HCT116 (cell line): Measurements from ENCODE around the gene SMCO4. TPM values are rescaled to one million over a fixed set of nuclear protein-coding genes. Genes with fewer than 3 reads are reported as not detected.

ENCODE experiments used
- ATAC-seq: fragments of 200-7000 bp; cut with Tn5 transposase; 2 replicates; pipeline ENCODE4 v1.9.1; 2020; ENCODE audit warnings: mild to moderate bottlenecking, moderate library complexity
- BruUV-seq: library from RNA; stranded (reverse); fragments of 400-500 nt; replicated peaks from 2 replicates; lab custom pipeline; 2021; lab: Mats Ljungman, UMichigan
- CTCF ChIA-PET: fragments of 300-600 bp; sonication (Branson Sonifier 250); formaldehyde crosslinking; loops from one replicate; lab custom pipeline; 2021; ENCODE audit warnings: antibody characterized with exemption; lab: Charles Lee
- POLR2A ChIA-PET: fragments of 300-600, 350-600 bp; sonication (Branson Sonifier 250); formaldehyde crosslinking; loops from one replicate; lab custom pipeline; 2021; ENCODE audit warnings: antibody characterized with exemption; lab: Charles Lee
- RAD21 ChIA-PET, 2 experiments: fragments of 300-600 bp; sonication (Branson Sonifier 250); formaldehyde crosslinking; loops; one replicate each; lab custom pipeline; 2023; ENCODE audit warnings: low total read pairs in 2 of 2; ENCODE audit not compliant: uncharacterized antibody in 2 of 2, unreplicated experiment in 2 of 2, low non-redundant PET in 1 of 2; lab: Charles Lee
- DNase-seq: peaks from one replicate; pipeline ENCODE4 v3.0.0-alpha.2; 2010; ENCODE audit warnings: low read depth, low spot score
- H2AFZ ChIP-seq: fragments of 200-600 bp; shearing (Covaris generic), sonication (generic); 2 replicates; pipeline ENCODE4 v1.6.1; 2017; ENCODE audit warnings: low read depth, mixed run types, mixed read lengths, antibody characterized with exemption, low read length; ENCODE audit not compliant: poor library complexity, severe bottlenecking
- H3K27ac ChIP-seq: 2 replicates; pipeline ENCODE4 v1.5.1; 2012; ENCODE audit warnings: low read depth, low read length
- H3K27me3 ChIP-seq: fragments of 200-600 bp; sonication (generic); 2 replicates; pipeline ENCODE4 v1.6.1; 2016; ENCODE audit warnings: mixed run types, low read length, mixed read lengths; ENCODE audit not compliant: insufficient read depth
- H3K36me3 ChIP-seq, 2 experiments: fragments of 200-500 bp in 1 of 2; fragments of 200-600 bp in 1 of 2; sonication (Bioruptor generic) in 1 of 2; sonication (generic) in 1 of 2; 2 replicates each; pipeline versions ENCODE4 v1.5.1 to v1.6.1; 2014 to 2016; ENCODE audit warnings: low read length in 2 of 2, inconsistent platforms in 1 of 2, mixed read lengths in 1 of 2, mixed run types in 1 of 2; ENCODE audit not compliant: insufficient read depth in 2 of 2, control insufficient read depth in 1 of 2
- H3K4me1 ChIP-seq, 2 experiments: fragments of 200-600 bp in 1 of 2; sonication (generic) in 1 of 2; 2 replicates each; pipeline versions ENCODE4 v1.5.1 to v1.6.1; 2012 to 2017; ENCODE audit warnings: low read length in 2 of 2, inconsistent platforms in 1 of 2, mild to moderate bottlenecking in 1 of 2, mixed read lengths in 1 of 2, mixed run types in 1 of 2, moderate library complexity in 1 of 2; ENCODE audit not compliant: insufficient read depth in 2 of 2, control insufficient read depth in 1 of 2
- H3K4me2 ChIP-seq: fragments of 200-600 bp; sonication (generic); 2 replicates; pipeline ENCODE4 v1.6.1; 2017; ENCODE audit warnings: mixed run types, low read length, mixed read lengths
- H3K4me3 ChIP-seq, 2 experiments: fragments of 200-600 bp in 1 of 2; sonication (generic) in 1 of 2; replicated peaks in 1 of 2; 2 replicates each; pipeline ENCODE4 v1.5.1; 2011 to 2016; ENCODE audit warnings: low read length in 2 of 2, control low read depth in 1 of 2, low read depth in 1 of 2, mild to moderate bottlenecking in 1 of 2, mixed read lengths in 1 of 2, mixed run types in 1 of 2
- H3K79me2 ChIP-seq: fragments of 200-600 bp; sonication (generic); 2 replicates; pipeline ENCODE4 v1.6.1; 2017; ENCODE audit warnings: mild to moderate bottlenecking, mixed run types, low read length, moderate library complexity, mixed read lengths; ENCODE audit not compliant: insufficient read depth
- H3K9ac ChIP-seq: fragments of 200-600 bp; sonication (generic); 2 replicates; pipeline ENCODE4 v1.6.1; 2016; ENCODE audit warnings: low read length, mixed read lengths
- H3K9me2 ChIP-seq: fragments of 200-600 bp; sonication (generic), shearing (Covaris generic); 2 replicates; pipeline ENCODE4 v1.6.1; 2017; ENCODE audit warnings: mixed run types, mild to moderate bottlenecking, moderate library complexity; ENCODE audit not compliant: insufficient read depth
- H3K9me3 ChIP-seq, 2 experiments: fragments of 200-500 bp in 1 of 2; fragments of 200-600 bp in 1 of 2; sonication (Bioruptor generic) in 1 of 2; sonication (generic) in 1 of 2; 2 replicates each; pipeline ENCODE4 v1.6.1; 2014 to 2017; ENCODE audit warnings: low read length in 2 of 2, mixed read lengths in 2 of 2, inconsistent platforms in 1 of 2, low read depth in 1 of 2, mild to moderate bottlenecking in 1 of 2, mixed run types in 1 of 2, moderate library complexity in 1 of 2; ENCODE audit not compliant: control insufficient read depth in 1 of 2, insufficient read depth in 1 of 2
- H4K20me1 ChIP-seq: fragments of 200-600 bp; sonication (generic), shearing (Covaris generic); 2 replicates; pipeline ENCODE4 v1.6.1; 2017; ENCODE audit warnings: mixed run types, mild to moderate bottlenecking, moderate library complexity; ENCODE audit not compliant: insufficient read depth
- CEBPB ChIP-seq: IDR thresholded peaks from 2 replicates; pipeline ENCODE4 v1.6.1; 2012; ENCODE audit warnings: low read depth
- EGR1 ChIP-seq: IDR thresholded peaks from 2 replicates; pipeline ENCODE4 v1.6.1; 2012; ENCODE audit warnings: low read depth
- ELF1 ChIP-seq: IDR thresholded peaks from 2 replicates; pipeline ENCODE4 v1.6.1; 2012; ENCODE audit warnings: low read depth, borderline replicate concordance
- EZH2 ChIP-seq: fragments of 200-600 bp; sonication (generic); IDR thresholded peaks from 2 replicates; pipeline ENCODE4 v1.6.1; 2017; ENCODE audit warnings: antibody characterized with exemption, mixed run types
- EZH2phosphoT487 ChIP-seq: fragments of 200-600 bp; IDR thresholded peaks from 2 replicates; pipeline ENCODE4 v1.6.1; 2018; ENCODE audit warnings: antibody characterized with exemption, borderline replicate concordance
- FOSL1 ChIP-seq: IDR thresholded peaks from 2 replicates; pipeline ENCODE4 v1.6.1; 2012; ENCODE audit warnings: low read depth
- JUND ChIP-seq: IDR thresholded peaks from 2 replicates; pipeline ENCODE4 v1.6.1; 2012
- POLR2AphosphoS5 ChIP-seq: IDR thresholded peaks from 2 replicates; pipeline ENCODE4 v1.6.1; 2011; ENCODE audit warnings: mild to moderate bottlenecking, low read depth, low read length, moderate library complexity
- RAD21 ChIP-seq: IDR thresholded peaks from 2 replicates; pipeline ENCODE4 v1.6.1; 2012; ENCODE audit warnings: low read depth, mild to moderate bottlenecking
- REST ChIP-seq: IDR thresholded peaks from 2 replicates; pipeline ENCODE4 v1.6.1; 2012; ENCODE audit warnings: low read depth
- SIN3A ChIP-seq: IDR thresholded peaks from 2 replicates; pipeline ENCODE4 v1.6.1; 2012; ENCODE audit warnings: low read depth
- SP1 ChIP-seq: IDR thresholded peaks from 2 replicates; pipeline ENCODE4 v1.6.1; 2012; ENCODE audit warnings: low read depth
- TCF7L2 ChIP-seq: IDR thresholded peaks from 2 replicates; pipeline ENCODE4 v1.7.0; 2011; ENCODE audit warnings: borderline replicate concordance, inconsistent platforms; ENCODE audit not compliant: insufficient read depth, insufficient read length; ENCODE audit errors: extremely low read depth
- YY1 ChIP-seq: IDR thresholded peaks from 2 replicates; pipeline ENCODE4 v1.6.1; 2011; ENCODE audit warnings: low read length, low read depth, moderate library complexity, mild to moderate bottlenecking; ENCODE audit not compliant: insufficient replicate concordance; ENCODE audit errors: extremely low read depth
- ZBTB33 ChIP-seq: IDR thresholded peaks from 2 replicates; pipeline ENCODE4 v1.6.1; 2011; ENCODE audit warnings: mild to moderate bottlenecking, low read length, moderate library complexity; ENCODE audit not compliant: insufficient replicate concordance; ENCODE audit errors: extremely low read depth
- ZFX ChIP-seq: fragments of 450-650 bp; IDR thresholded peaks from 2 replicates; pipeline ENCODE4 v1.6.1; 2017
- ZNF274 ChIP-seq: fragments of 200-500 bp; sonication (Bioruptor generic); IDR thresholded peaks from 2 replicates; pipeline ENCODE4 v1.6.1; 2014; ENCODE audit warnings: mild to moderate bottlenecking, low read depth, low read length, inconsistent platforms
- intact Hi-C: fragments of 100-400 bp; cut with micrococcal nuclease; formaldehyde crosslinking; loops from 2 replicates; pipeline ENCODE4 v1.10.0; 2022
- total RNA-seq: library from RNA; stranded (reverse); gene quantifications from one replicate; pipeline ENCODE4 v1.2.1, GENCODE V29; 2021; ENCODE audit not compliant: unreplicated experiment

SMCO4 gene
- total RNA-seq, 1 experiment from 2014 or later, result 23.1 TPM

GRCh38 chr11:93573184-93573583 lies 30.0 kb upstream of the SMCO4 start:
- no peaks in the 10 kb centered on the region for H3K9me2 ChIP-seq
- peaks cover 0 to 18% of the 10 kb centered on the region in 2 experiments; a peak in 1 of 4 replicates for H3K4me1 ChIP-seq
- ChIA-PET RAD21 (no interaction called here), CTCF (no interaction called here), POLR2A (no interaction called here)
- no peak overlapping the region for H2AFZ ChIP-seq
- ATAC-seq (no peak), DNase-seq (no peak)
- no peaks in the 10 kb centered on the region for H4K20me1 ChIP-seq
- no peak overlapping the region for H3K27ac ChIP-seq
- no TSS peak for BruUV-seq
- TF ChIP-seq JUND (no peak), YY1 (no peak), REST (no peak), ZNF274 (no peak)
- no peak overlapping the region for H3K4me2 ChIP-seq
- no peaks in the 10 kb centered on the region for H3K27me3 ChIP-seq
- no peak overlapping the region for H3K9ac ChIP-seq
- intact Hi-C loops, result no loop called here
- no peak overlapping the region for H3K4me3 ChIP-seq
- no peaks in the 10 kb centered on the region for H3K79me2 ChIP-seq
- H3K36me3 ChIP-seq, result no peaks in the 10 kb centered on the region
- no peaks in the 10 kb centered on the region for H3K9me3 ChIP-seq

- Histone ChIP-seq H4K20me1 (no peaks in the 10 kb centered on the region), H3K9me2 (no peaks in the 10 kb centered on the region), H3K36me3 (no peaks in the 10 kb centered on the region), H3K4me1 (peaks cover 0 to 18% of the 10 kb centered on the region in 2 experiments; a peak in 1 of 4 replicates), H3K79me2 (no peaks in the 10 kb centered on the region), H3K4me2 (no peak overlapping the region), H3K4me3 (no peak overlapping the region), H2AFZ (no peak overlapping the region), H3K9me3 (no peaks in the 10 kb centered on the region), H3K9ac (no peak overlapping the region), H3K27me3 (no peaks in the 10 kb centered on the region), H3K27ac (no peak overlapping the region)
- BruUV-seq, result no TSS peak
- ChIA-PET RAD21 (no interaction called here), CTCF (no interaction called here), POLR2A (no interaction called here)
- ATAC-seq (no peak), DNase-seq (no peak)
- intact Hi-C loops, result no loop called here
- TF ChIP-seq EZH2phosphoT487 (no peak), CEBPB (no peak), SP1 (no peak), ZBTB33 (no peak), EZH2 (no peak), POLR2AphosphoS5 (no peak), SIN3A (no peak), EGR1 (no peak), TCF7L2 (no peak), FOSL1 (no peak), RAD21 (no peak), ELF1 (no peak), ZFX (no peak), ZNF274 (no peak)
Observed at GRCh38 chr11:93572621-93573020, 29.4 kb upstream of the SMCO4 start.
